ENCODE results near the gene SMARCC1.

The SMARCC1 gene

GRCh38 chr3:47622671-47623461, 158.8 kb downstream of the SMARCC1 start:
- no peak overlapping the region for H3K4me3 ChIP-seq (ENCODE audit: low read depth, low read length)
- no peak for DNase-seq (ENCODE audit: low read depth)
- TF ChIP-seq CTCF (conservative IDR thresholded peaks at IDR 0.05; ENCODE audit: low read depth, low read length) = no peak

- no peak for DNase-seq (ENCODE audit: low read depth)
- H3K4me3 ChIP-seq (ENCODE audit: low read depth, low read length) = no peak overlapping the region
- TF ChIP-seq CTCF (conservative IDR thresholded peaks at IDR 0.05; ENCODE audit: low read depth, low read length) = no peak
These were observed 164.3 kb downstream of the SMARCC1 start for GRCh38 chr3:47617086-47618010.

- no peak for DNase-seq (ENCODE audit: low read depth)
- TF ChIP-seq CTCF (conservative IDR thresholded peaks at IDR 0.05; ENCODE audit: low read depth, low read length) = no peak
These were observed 166.9 kb downstream of the SMARCC1 start for GRCh38 chr3:47614788-47615187.

GRCh38 chr3:47613722-47614121, 168.0 kb downstream of the SMARCC1 start:
- TF ChIP-seq CTCF (conservative IDR thresholded peaks at IDR 0.05; ENCODE audit: low read depth, low read length) = no peak
- no peak overlapping the region for H3K4me3 ChIP-seq (ENCODE audit: low read depth, low read length)
- DNase-seq (ENCODE audit: low read depth) = no peak

More at GRCh38 chr3:47614788-47615187, 166.9 kb downstream of the SMARCC1 start:
- no peak overlapping the region for H3K4me3 ChIP-seq (ENCODE audit: low read depth, low read length)

GRCh38 chr3:47612879-47613278, 168.8 kb downstream of the SMARCC1 start:
- no peak overlapping the region for H3K4me3 ChIP-seq (ENCODE audit: low read depth, low read length)
- no peak for TF ChIP-seq CTCF (conservative IDR thresholded peaks at IDR 0.05; ENCODE audit: low read depth, low read length)
- DNase-seq (ENCODE audit: low read depth) = peak; percentile 6

GRCh38 chr3:47612178-47612577, 169.5 kb downstream of the SMARCC1 start:
- peak; percentile 90 for DNase-seq (ENCODE audit: low read depth)

More at GRCh38 chr3:47612178-47612577, 169.5 kb downstream of the SMARCC1 start:
- no peak overlapping the region for H3K4me3 ChIP-seq (ENCODE audit: low read depth, low read length)
- TF ChIP-seq CTCF (conservative IDR thresholded peaks at IDR 0.05; ENCODE audit: low read depth, low read length) = no peak

All from choroid plexus epithelial cell (primary cell).